CD4-positive, alpha-beta T cell treated with Interleukin-21 for 1 hour (primary cell): ENCODE data around the gene C1QA.

Source experiments
- DNase-seq: peaks from one replicate; pipeline ENCODE4 v3.0.0-alpha.2; 2020

Gene C1QA

DNA sequence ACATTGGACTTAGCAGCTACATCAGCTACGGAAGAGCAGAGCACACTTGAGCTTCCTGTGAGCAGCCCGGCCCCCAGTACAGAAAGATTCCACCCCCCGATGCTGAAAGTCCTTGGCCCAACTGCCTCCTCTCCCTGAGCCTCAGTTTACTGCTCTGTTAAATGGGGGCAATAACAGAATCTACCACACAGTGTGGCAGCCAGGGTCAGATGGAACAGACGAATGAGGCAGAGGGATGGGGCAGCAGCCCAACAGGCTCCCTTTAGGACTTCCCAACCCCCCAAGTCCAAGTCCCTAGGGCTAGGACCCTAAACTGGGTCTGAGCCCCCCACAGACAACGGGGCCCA, 22.9 kb upstream of the C1QA start:
- DNase-seq: no peak

DNA sequence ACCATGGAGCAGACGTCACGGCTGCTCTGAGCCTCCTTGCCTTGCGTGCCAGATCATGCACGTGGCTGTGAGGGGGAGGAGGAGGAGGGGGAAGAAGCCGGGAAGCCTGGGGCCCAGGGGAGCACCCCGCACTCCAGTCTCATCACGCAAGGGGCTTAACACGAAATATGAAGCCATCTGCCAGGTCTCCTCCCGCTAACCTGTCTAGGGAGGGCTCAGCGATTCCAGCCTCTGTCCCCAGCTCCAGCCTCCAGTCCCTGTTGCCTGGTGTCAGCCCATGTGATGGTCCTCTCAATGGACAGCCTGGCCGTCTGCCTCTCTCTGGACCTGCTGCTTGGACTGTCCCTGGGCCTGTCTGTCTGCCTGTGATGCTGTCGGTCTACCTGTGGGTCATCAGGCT, 22.5 kb upstream of the C1QA start:
- DNase-seq: no peak

DNA sequence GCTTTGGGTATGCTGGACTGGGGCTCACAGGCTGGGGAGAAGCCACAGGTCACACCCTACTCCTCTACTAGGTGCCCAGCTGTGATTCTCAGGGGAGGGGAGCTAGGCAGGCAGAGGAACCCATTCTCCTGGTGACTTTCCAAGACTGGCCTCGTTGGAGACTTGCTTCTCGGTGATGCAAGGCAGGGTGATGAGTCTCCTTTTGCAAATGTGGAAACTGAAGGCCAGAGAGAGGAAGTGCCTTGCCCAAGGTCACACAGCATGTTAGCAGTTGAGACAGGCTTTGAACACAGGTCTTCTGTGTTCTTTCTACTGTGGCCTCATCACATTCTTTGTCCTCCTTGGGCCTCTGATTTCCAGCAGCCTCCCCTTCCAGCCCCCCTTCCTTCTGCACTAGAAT, 20.5 kb upstream of the C1QA start:
- no peak for DNase-seq

DNA sequence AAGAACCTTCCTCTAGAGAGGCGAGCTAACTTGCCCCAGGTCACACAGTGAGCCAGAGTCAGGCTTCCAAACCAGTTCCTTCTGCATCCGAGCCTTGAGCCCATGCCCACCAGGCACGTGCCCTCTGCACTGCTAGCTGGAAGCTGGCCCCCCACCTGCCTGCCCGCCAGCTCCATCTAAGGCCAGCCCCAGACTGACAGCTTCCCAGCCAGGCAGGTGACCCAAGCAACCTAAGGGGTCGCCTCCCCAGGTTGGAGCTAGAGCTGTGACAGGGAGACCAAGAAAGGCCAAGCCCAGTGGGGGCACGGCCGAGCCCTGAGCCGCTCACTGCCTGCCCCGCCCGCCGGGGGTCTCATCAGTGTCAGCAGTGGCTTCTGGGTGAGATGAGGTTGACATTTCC, 19.9 kb upstream of the C1QA start:
- no peak for DNase-seq

GRCh38 chr1:22618056-22618455, 18.4 kb upstream of the C1QA start:
- no peak for DNase-seq

DNA sequence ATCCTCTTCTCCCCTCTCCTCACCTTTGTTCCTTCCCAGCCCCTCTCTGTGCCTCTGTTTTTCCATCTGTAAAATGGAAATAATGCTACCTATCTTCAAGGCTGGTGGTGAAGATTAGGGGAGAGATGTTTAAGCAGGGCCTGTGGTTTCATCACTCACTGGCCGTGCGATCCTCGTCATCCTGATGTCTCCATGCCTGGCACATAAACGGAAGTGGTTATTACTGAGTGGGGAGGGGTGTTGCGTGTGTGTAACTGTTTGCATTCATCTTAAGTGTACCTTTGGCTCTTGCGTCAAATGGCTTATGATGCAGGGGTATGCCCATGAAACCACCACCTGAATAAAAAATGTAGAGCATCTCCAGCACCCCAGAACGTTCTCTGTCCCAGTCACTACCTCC, 17.2 kb upstream of the C1QA start:
- no peak for DNase-seq

GRCh38 chr1:22619798-22620197, 16.6 kb upstream of the C1QA start:
- DNase-seq: no peak

DNA sequence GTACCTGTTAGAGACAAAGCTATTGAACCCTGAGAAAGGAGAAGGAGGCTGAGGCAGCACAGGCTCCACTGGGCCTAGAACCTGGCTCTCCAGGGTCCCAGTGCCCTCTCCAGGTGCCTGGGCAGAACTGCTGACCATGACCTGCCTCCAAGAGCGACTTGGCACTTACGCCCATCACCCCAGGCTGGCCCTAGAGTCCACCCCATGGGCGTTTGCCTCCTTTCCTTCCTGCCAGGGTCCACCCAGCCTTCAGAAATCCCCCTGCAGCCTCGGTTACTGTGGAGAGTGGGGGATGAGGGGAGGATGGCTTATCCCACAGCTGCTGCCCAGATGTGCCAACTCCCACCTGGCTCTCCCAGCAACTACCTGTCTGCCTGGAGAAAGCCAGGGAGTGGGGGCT, 14.7 kb upstream of the C1QA start:
- no peak for DNase-seq

DNA sequence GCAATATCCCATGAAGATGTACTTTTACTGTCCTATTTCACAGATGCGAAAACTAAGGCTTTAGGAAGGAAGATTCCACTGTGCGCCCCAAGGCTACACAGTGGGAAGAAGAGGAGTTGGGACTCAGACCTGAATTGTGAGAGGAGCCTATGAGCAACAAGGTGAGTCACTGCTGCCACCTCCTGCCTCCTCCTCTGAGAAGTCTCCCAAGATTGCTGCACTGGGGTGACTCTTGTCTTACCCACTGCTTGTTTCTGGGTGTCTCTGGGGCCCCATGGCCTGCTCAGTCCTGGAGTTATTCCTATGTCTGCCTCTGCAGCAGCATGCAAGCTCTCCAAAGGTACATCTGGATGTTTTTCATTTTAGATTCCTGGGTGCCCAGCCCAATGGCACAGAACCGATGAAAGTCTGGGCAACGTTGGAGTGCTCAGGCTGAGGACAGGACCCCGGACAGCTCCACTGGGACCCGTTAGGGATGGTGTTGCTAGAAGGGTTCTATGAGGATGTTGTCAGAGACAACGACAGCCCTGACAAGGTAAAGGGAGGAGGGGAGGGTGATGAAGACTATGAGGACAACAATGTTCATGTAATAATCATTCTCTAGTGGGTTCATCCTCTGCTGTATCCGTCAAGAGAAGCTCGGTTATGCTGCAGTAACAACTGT, 11.0 kb upstream of the C1QA start:
- DNase-seq: no peak

- DNase-seq: no peak
Measured at GRCh38 chr1:22626237-22627157, 9.9 kb upstream of the C1QA start.

DNA sequence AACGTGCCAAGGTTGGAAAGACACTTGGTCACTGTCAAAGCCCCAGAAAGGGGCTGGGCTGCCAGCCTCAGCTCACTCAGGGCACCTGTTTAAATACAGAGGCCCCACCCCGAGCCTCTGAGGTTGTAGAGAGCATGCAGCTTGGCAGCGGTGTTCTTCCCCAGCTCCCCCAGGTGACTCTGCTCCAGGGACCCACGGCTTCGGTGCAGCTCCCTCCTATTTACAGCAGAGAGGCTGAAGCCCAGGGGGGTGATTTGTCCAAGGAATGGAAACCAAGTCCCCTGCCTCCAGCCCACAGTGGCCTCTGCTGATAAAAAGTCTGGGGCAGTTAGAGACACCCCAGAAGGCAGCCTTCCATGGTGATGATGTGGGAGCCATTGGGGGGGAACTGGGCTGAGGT, 9.1 kb upstream of the C1QA start:
- no peak for DNase-seq

DNA sequence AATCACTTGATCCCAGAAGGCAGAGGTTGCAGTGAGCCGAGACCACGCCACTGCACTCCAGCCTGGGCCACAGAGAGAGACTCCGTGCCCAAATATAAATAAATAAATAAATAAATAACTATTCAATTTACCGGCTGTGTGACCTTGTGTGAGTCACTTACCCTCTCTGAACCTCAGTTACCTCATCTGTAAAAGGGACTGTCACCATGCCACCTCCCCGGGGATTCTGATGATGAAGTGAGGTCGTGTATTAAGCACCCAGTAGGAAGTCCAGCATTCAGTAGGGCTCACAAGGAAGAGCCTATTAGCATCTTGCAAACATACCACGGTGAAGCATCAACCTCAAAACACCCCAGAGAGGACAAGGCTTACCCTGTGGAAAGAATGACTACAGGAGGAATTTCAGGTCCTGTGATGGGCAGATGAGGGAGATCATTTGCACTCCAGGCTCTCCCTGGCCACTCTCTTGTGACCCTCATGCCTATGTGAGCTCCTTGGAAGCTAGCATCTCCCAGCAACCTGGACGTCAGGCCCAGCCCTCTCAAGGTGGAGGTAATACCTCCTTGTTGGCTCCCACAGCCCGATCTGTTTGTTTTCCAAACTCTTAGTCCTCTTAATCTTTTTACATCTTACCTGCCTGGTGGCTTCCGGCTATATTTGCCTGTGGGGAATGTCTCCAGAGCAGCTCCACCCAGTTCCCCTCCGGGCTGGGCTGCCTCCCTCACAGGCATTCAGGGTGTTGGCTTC, 7.6 kb upstream of the C1QA start:
- no peak for DNase-seq

GRCh38 chr1:22629886-22630285, 6.5 kb upstream of the C1QA start:
- no peak for DNase-seq

- no peak for DNase-seq
Measured at GRCh38 chr1:22633697-22634463, 2.5 kb upstream of the C1QA start.

DNA sequence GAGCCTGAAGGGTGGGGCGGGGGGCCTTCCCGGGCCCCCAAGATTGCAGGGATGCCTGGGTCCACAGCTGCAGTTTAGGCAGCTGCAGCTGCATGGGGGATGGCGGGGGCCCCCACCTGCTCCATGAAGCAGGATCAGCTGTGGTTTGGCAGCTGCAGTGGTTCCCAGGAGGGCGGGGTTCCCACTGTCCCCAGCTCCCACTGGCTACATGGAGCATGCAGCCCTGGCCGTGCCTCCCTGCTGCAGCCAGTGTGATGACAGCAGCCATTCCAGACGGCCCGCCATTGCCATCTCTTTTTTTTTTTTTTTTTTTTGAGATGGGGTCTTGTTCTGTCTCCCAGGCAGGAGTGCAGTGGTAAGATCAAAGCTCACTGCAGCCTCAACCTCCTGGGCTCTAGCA, 992 bp upstream of the C1QA start:
- no peak for DNase-seq

GRCh38 chr1:22636927-22637326, 499 bp downstream of the C1QA start:
- no peak for DNase-seq

- DNase-seq: no peak
Measured at GRCh38 chr1:22637907-22638445, 1.5 kb downstream of the C1QA start.

- no peak for DNase-seq
Measured at GRCh38 chr1:22638476-22639234, 2.2 kb downstream of the C1QA start.

- no peak for DNase-seq
Measured at GRCh38 chr1:22639286-22639685, 2.9 kb downstream of the C1QA start.

GRCh38 chr1:22641247-22641646, 4.8 kb downstream of the C1QA start:
- no peak for DNase-seq

DNA sequence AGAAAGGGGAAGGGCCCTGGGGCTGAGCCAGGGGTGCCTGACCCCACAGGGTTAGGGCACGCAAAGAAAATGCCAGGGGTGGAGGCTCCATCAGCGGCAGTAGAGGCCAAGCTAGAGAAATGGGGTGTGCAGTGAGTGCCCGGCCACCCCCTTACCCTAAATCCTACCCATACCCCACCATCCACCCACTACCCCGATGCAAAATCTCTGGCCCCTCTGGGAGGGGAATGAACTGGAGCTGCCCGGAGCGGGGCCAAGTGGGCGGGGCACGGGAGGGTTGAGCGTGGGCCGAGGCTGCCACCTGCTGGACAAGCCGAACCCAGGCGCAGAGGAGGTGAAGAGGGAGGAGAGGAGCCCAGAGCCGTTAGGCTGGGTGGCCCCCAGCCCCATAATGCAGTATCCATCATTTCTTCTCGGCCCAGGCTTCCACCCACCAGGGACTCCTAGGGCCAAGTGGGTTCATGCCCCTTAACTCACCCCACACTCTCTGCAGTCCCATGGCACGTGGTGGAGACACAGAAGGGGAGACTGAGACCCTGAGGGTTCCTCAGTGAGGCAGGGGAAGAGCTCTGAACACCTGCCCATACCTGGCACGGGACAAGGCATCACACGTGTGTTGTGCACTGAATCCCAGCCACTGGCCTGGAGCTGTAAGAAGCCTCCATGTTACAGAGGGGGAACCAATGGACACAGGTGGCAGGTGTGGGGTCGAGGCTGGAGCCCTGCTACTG, 5.6 kb downstream of the C1QA start:
- peak; percentile 56 for DNase-seq
